ENCODE results near the gene AKR1B1.

Gene AKR1B1

GRCh38 chr7:134461916-134462315, 3.0 kb upstream of the AKR1B1 start:
- no peaks in the 10 kb centered on the region for H3K9me2 ChIP-seq (replicated peaks; ENCODE audit: insufficient read depth, low read length)
- DNase-seq, result no peak
- H3K27me3 ChIP-seq (replicated peaks; ENCODE audit: insufficient read depth, low read length), result no peaks in the 10 kb centered on the region
- H3K36me3 ChIP-seq (replicated peaks; ENCODE audit: insufficient read depth, low read length), result no peaks in the 10 kb centered on the region
- H4K20me1 ChIP-seq (ENCODE audit: insufficient read depth, low read length), result no peaks in the 10 kb centered on the region
- H3K79me2 ChIP-seq (ENCODE audit: low read length), result peaks cover 13% of the 10 kb centered on the region
- peaks cover 17% of the 10 kb centered on the region for H3F3A ChIP-seq (ENCODE audit: insufficient read depth, low read length)
- H3K9ac ChIP-seq (ENCODE audit: low read length), result no peak overlapping the region
- H3K27ac ChIP-seq (ENCODE audit: low read length), result no peak overlapping the region
- H3K4me3 ChIP-seq (ENCODE audit: low read length), result no peak overlapping the region
- no peak for TF ChIP-seq EZH2 (optimal IDR thresholded peaks at IDR 0.05; ENCODE audit: low read depth, low read length)
- TF ChIP-seq CTCF (IDR thresholded peaks at IDR 0.05; ENCODE audit: low read length), result no peak
- no peak for TF ChIP-seq EZH2phosphoT487 (IDR thresholded peaks at IDR 0.05; ENCODE audit: low read length)
- H3K9me3 ChIP-seq (replicated peaks; ENCODE audit: insufficient read depth, low read length), result no peaks in the 10 kb centered on the region
- no peak overlapping the region for H2AFZ ChIP-seq (ENCODE audit: low read length)
- H3K4me1 ChIP-seq (ENCODE audit: low read length), result peaks cover 18% of the 10 kb centered on the region
- H3K4me2 ChIP-seq (ENCODE audit: low read depth, low read length), result no peak overlapping the region

- Histone ChIP-seq H3K79me2 (ENCODE audit: low read length) (peaks cover 32% of the 10 kb centered on the region), H3K4me2 (ENCODE audit: low read depth, low read length) (peak overlapping the region; percentile 85; the same call in 1 of the 2 replicates), H3K4me3 (ENCODE audit: low read length) (no peak overlapping the region), H3K27ac (ENCODE audit: low read length) (no peak overlapping the region), H2AFZ (ENCODE audit: low read length) (peak overlapping the region; percentile 71), H3K9me2 (replicated peaks; ENCODE audit: insufficient read depth, low read length) (no peaks in the 10 kb centered on the region), H3K36me3 (replicated peaks; ENCODE audit: insufficient read depth, low read length) (0 out of 2 replicates have a peak, but pooled peaks cover 4% of the 10 kb centered on the region), H3K27me3 (replicated peaks; ENCODE audit: insufficient read depth, low read length) (no peaks in the 10 kb centered on the region), H3K9me3 (replicated peaks; ENCODE audit: insufficient read depth, low read length) (no peaks in the 10 kb centered on the region), H3K9ac (ENCODE audit: low read length) (no peak overlapping the region), H3F3A (ENCODE audit: insufficient read depth, low read length) (peaks cover 17% of the 10 kb centered on the region), H3K4me1 (ENCODE audit: low read length) (peaks cover 18% of the 10 kb centered on the region), H4K20me1 (ENCODE audit: insufficient read depth, low read length) (no peaks in the 10 kb centered on the region)
- no peak for TF ChIP-seq CTCF (IDR thresholded peaks at IDR 0.05; ENCODE audit: low read length)
- TF ChIP-seq EZH2phosphoT487 (IDR thresholded peaks at IDR 0.05; ENCODE audit: low read length), result no peak
- no peak for TF ChIP-seq EZH2 (optimal IDR thresholded peaks at IDR 0.05; ENCODE audit: low read depth, low read length)
- no peak for DNase-seq
Observed at GRCh38 chr7:134459981-134460380, 1.1 kb upstream of the AKR1B1 start.

GRCh38 chr7:134458341-134458805, 527 bp downstream of the AKR1B1 start:
- DNase-seq, result peak; percentile 87
- H3K4me1 ChIP-seq (ENCODE audit: low read length), result peaks cover 18% of the 10 kb centered on the region
- H3K36me3 ChIP-seq (replicated peaks; ENCODE audit: insufficient read depth, low read length), result 0 out of 2 replicates have a peak, but pooled peaks cover 4% of the 10 kb centered on the region
- H3K27me3 ChIP-seq (replicated peaks; ENCODE audit: insufficient read depth, low read length), result no peaks in the 10 kb centered on the region
- peaks cover 48% of the 10 kb centered on the region for H3K79me2 ChIP-seq (ENCODE audit: low read length)
- peak overlapping the region; percentile 85 for H3K4me2 ChIP-seq (ENCODE audit: low read depth, low read length)
- peak overlapping the region; percentile 62; the same call in 1 of the 2 replicates for H3K27ac ChIP-seq (ENCODE audit: low read length)
- peaks cover 17% of the 10 kb centered on the region for H3F3A ChIP-seq (ENCODE audit: insufficient read depth, low read length)
- no peaks in the 10 kb centered on the region for H3K9me3 ChIP-seq (replicated peaks; ENCODE audit: insufficient read depth, low read length)
- H3K9me2 ChIP-seq (replicated peaks; ENCODE audit: insufficient read depth, low read length), result no peaks in the 10 kb centered on the region
- H3K4me3 ChIP-seq (ENCODE audit: low read length), result peak overlapping the region; percentile 83
- TF ChIP-seq EZH2 (optimal IDR thresholded peaks at IDR 0.05; ENCODE audit: low read depth, low read length), result no peak
- TF ChIP-seq CTCF (IDR thresholded peaks at IDR 0.05; ENCODE audit: low read length), result peak; percentile 60
- H4K20me1 ChIP-seq (ENCODE audit: insufficient read depth, low read length), result 0 out of 2 replicates have a peak, but pooled peaks cover under 1% of the 10 kb centered on the region
- H2AFZ ChIP-seq (ENCODE audit: low read length), result peak overlapping the region; percentile 71
- H3K9ac ChIP-seq (ENCODE audit: low read length), result peak overlapping the region; percentile 76
